Cardiac atrium fibroblast (primary cell): Measurements from ENCODE around the gene OR1J1. TPM values are rescaled to one million over a fixed set of nuclear protein-coding genes. Genes with fewer than 3 reads are reported as not detected.

Experiments used
- total RNA-seq: library from RNA; depleted of rRNA; stranded (reverse); fragments of >200 nt; gene quantifications from 2 replicates; pipeline ENCODE4 v1.2.3, GENCODE V29; 2015

OR1J1 gene, protein sequence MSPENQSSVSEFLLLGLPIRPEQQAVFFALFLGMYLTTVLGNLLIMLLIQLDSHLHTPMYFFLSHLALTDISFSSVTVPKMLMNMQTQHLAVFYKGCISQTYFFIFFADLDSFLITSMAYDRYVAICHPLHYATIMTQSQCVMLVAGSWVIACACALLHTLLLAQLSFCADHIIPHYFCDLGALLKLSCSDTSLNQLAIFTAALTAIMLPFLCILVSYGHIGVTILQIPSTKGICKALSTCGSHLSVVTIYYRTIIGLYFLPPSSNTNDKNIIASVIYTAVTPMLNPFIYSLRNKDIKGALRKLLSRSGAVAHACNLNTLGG
- total RNA-seq: not detected in 2 replicates

GRCh38 chr9:122477826-122478225 is at the start of gene OR1J1:
Gene OR1J1 (minus strand): TSS chr9:122477926. CDS start chr9:122477926, 0 bp downstream.

DNA sequence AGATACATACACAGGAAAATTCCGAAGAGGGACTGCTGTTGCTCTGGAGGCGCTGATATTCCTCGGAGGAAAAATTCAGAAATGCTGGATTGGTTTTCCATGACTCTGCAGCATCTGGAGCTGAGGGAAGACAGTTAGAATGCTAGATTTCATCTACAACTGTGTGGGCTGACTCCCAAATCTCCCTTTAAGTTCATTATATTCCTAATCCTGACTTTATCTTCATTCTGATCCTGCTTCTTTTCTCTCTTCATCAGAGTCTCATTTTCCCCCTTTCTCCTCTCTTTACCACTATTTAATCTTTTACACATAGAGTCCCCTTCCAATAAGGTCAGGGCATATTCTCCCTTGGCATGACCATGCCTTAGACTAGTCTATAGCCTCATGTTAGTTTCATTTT is 49.5 kb upstream of the OR1J1 start, which contains the start of gene OR1N1:
TSS of gene OR1N1 (minus strand) at position 101 of the 400 bp plus-strand sequence. CDS start at position 101, 0 bp downstream.

GRCh38 chr9:122518841-122519240 is 41.1 kb upstream of the OR1J1 start, which contains the start of gene OR1J4:
Gene OR1J4 (plus strand): TSS chr9:122519141. CDS start chr9:122519141, 0 bp downstream.

GRCh38 chr9:122510502-122510901 is 32.8 kb upstream of the OR1J1 start, which contains the start of gene OR1J2:
Gene OR1J2 (plus strand): TSS chr9:122510802. CDS start chr9:122510802, 0 bp downstream.

Other genes starting within 250 kb of the OR1J1 start
- gene LHX6, start 249.0 kb downstream of the OR1J1 start, total RNA-seq: 1.8 TPM in 1 of 2 replicates, not detected in the other
- gene RBM18, start 213.1 kb downstream of the OR1J1 start, total RNA-seq: 12.6 and 12.8 TPM in 2 replicates
- 16.7 and 21.1 TPM in 2 replicates for gene MRRF, start 213.0 kb downstream of the OR1J1 start, total RNA-seq
- 267 and 340 TPM in 2 replicates for gene PTGS1, start 106.9 kb downstream of the OR1J1 start, total RNA-seq
- gene OR1J2, start 32.9 kb upstream of the OR1J1 start, total RNA-seq: not detected in 2 replicates
- gene OR1J4, start 41.2 kb upstream of the OR1J1 start, total RNA-seq: not detected in 2 replicates
- not detected in 2 replicates for gene OR1N1, start 49.4 kb upstream of the OR1J1 start, total RNA-seq
- gene OR1N2, start 75.2 kb upstream of the OR1J1 start, total RNA-seq: not detected in 2 replicates
- gene OR1L8, start 105.5 kb upstream of the OR1J1 start, total RNA-seq: not detected in 2 replicates
- gene OR1Q1, start 136.8 kb upstream of the OR1J1 start, total RNA-seq: not detected in 2 replicates
- not detected in 2 replicates for gene OR1B1, start 179.7 kb upstream of the OR1J1 start, total RNA-seq
- not detected in 2 replicates for gene OR1L1, start 183.8 kb upstream of the OR1J1 start, total RNA-seq
- gene OR1L3, start 197.2 kb upstream of the OR1J1 start, total RNA-seq: not detected in 2 replicates
- not detected in 2 replicates for gene OR1L4, start 246.1 kb upstream of the OR1J1 start, total RNA-seq